ENCODE results near the gene ZBTB11. TPM values are rescaled to one million over a fixed set of nuclear protein-coding genes. Genes with fewer than 3 reads are reported as not detected.

The ZBTB11 gene
- total and polyA plus RNA-seq, 9 of the 15 experiments (the other 6 are each of a cell fraction or from before 2014, with no cell fraction given) = 6.2 to 31.9 (median 21.4) TPM

- TF ChIP-seq ZNF507 (tag; conservative IDR thresholded peaks at IDR 0.05) (no peak), POLR2H (tag; IDR thresholded peaks at IDR 0.05; ENCODE audit: low read depth) (peak; percentile 66), ZNF717 (CRISPR knock-in tag; IDR thresholded peaks at IDR 0.05) (no peak), POLR3A (IDR thresholded peaks at IDR 0.05; ENCODE audit: borderline replicate concordance, extremely low read depth, insufficient read depth, insufficient read length) (no peak), TBL1XR1 (IDR thresholded peaks at IDR 0.05; ENCODE audit: low read length in 2 of 2) (peak in 1 of 2 experiments; percentile 17; a peak in 1 of 4 replicates), HNRNPL (IDR thresholded peaks at IDR 0.05; ENCODE audit: low read depth, low read length) (no peak), ZC3H8 (IDR thresholded peaks at IDR 0.05) (no peak), NR3C1 (CRISPR knock-in tag; IDR thresholded peaks at IDR 0.05) (no peak), NFE2L1 (tag; IDR thresholded peaks at IDR 0.05; ENCODE audit: borderline replicate concordance, low read depth) (no peak), TGIF2 (CRISPR knock-in tag; IDR thresholded peaks at IDR 0.05) (no peak), CAMTA2 (CRISPR knock-in tag; conservative IDR thresholded peaks at IDR 0.05) (no peak), SREBF2 (CRISPR knock-in tag; IDR thresholded peaks at IDR 0.05) (no peak), ETV5 (CRISPR knock-in tag; IDR thresholded peaks at IDR 0.05; ENCODE audit: low read depth) (no peak), ZNF639 (CRISPR knock-in tag; conservative IDR thresholded peaks at IDR 0.05 in 1 of 2, IDR thresholded peaks at IDR 0.05 in 1 of 2) (no peak), ZBTB1 (CRISPR knock-in tag; IDR thresholded peaks at IDR 0.05; ENCODE audit: borderline replicate concordance, low read depth) (no peak), JUND (IDR thresholded peaks at IDR 0.05; ENCODE audit: borderline replicate concordance, low read depth, low read length) (no peak), JUND (tag; IDR thresholded peaks at IDR 0.05; ENCODE audit: borderline replicate concordance, low read depth, low read length) (no peak), TAF15 (IDR thresholded peaks at IDR 0.05; ENCODE audit: low read depth, low read length) (no peak), RCOR1 (IDR thresholded peaks at IDR 0.05; ENCODE audit: borderline replicate concordance in 1 of 2, low read depth in 2 of 2, low read length in 2 of 2) (peak in 1 of 2 experiments; percentile 28; a peak in 1 of 4 replicates), BDP1 (IDR thresholded peaks at IDR 0.05; ENCODE audit: insufficient read depth, insufficient read length) (no peak), TEAD2 (tag; IDR thresholded peaks at IDR 0.05) (no peak), ZNF277 (CRISPR knock-in tag; IDR thresholded peaks at IDR 0.05; ENCODE audit: borderline replicate concordance) (no peak), KHSRP (IDR thresholded peaks at IDR 0.05) (no peak), DACH1 (IDR thresholded peaks at IDR 0.05; ENCODE audit: partially characterized antibody) (no peak), PPARD (CRISPR knock-in tag; IDR thresholded peaks at IDR 0.05) (no peak)
These were observed 36.7 kb downstream of the ZBTB11 start (continued) for GRCh38 chr3:101640256-101640655.

All from K562 (cell line).